Endothelial cell of umbilical vein (primary cell): Measurements from ENCODE around the gene LDLRAD3. TPM values are rescaled to one million over a fixed set of nuclear protein-coding genes. Genes with fewer than 3 reads are reported as not detected.

Experiments used
- BruUV-seq: library from RNA; stranded (reverse); fragments of 400-500 nt; replicated peaks from 2 replicates; lab custom pipeline; 2021; lab: Mats Ljungman, UMichigan
- CTCF ChIA-PET: fragments of 300-600, 350-600 bp; sonication (Branson Sonifier 250); formaldehyde crosslinking; loops from one replicate; lab custom pipeline; 2021; ENCODE audit warnings: antibody characterized with exemption, inconsistent platforms; lab: Charles Lee
- POLR2A ChIA-PET: fragments of 300-600, 350-600 bp; sonication (Branson Sonifier 250); formaldehyde crosslinking; loops from one replicate; lab custom pipeline; 2021; ENCODE audit warnings: antibody characterized with exemption, inconsistent platforms; lab: Charles Lee
- DNase-seq: peaks from one replicate; pipeline ENCODE4 v3.0.0-alpha.2; 2011; ENCODE audit warnings: low read depth, low spot score
- FAIRE-seq: peaks from 2 replicates; lab custom pipeline; 2011; peaks lifted over from hg19 to GRCh38; lab: Jason Lieb, UNC
- H2AFZ ChIP-seq: 2 replicates; pipeline ENCODE4 v1.6.0; 2012; ENCODE audit warnings: low read depth, low read length, control low read depth, inconsistent platforms
- H3K27ac ChIP-seq: 2 replicates; pipeline ENCODE4 v1.5.1; 2011; ENCODE audit warnings: low read depth, mild to moderate bottlenecking, control low read depth, low read length, moderate library complexity; ENCODE audit not compliant: insufficient read depth
- H3K27me3 ChIP-seq, 2 experiments: 2 replicates each; pipeline versions ENCODE4 v1.6.0 to v1.6.1; 2011; ENCODE audit warnings: low read length in 2 of 2, mixed read lengths in 1 of 2; ENCODE audit not compliant: control insufficient read depth in 2 of 2, insufficient read depth in 2 of 2
- H3K36me3 ChIP-seq, 2 experiments: 2 replicates in 1 of 2; 3 replicates in 1 of 2; pipeline ENCODE4 v1.5.1; 2011; ENCODE audit warnings: low read length in 2 of 2, mild to moderate bottlenecking in 1 of 2, moderate library complexity in 1 of 2; ENCODE audit not compliant: control insufficient read depth in 2 of 2, insufficient read depth in 2 of 2; ENCODE audit errors: extremely low read depth in 1 of 2
- H3K4me1 ChIP-seq: 3 replicates; pipeline ENCODE4 v1.5.1; 2011; ENCODE audit warnings: mild to moderate bottlenecking, low read length; ENCODE audit not compliant: control insufficient read depth, insufficient read depth; ENCODE audit errors: extremely low read depth
- H3K4me2 ChIP-seq: 2 replicates; pipeline ENCODE4 v1.6.1; 2011; ENCODE audit warnings: low read length, control low read depth, mixed read lengths; ENCODE audit not compliant: insufficient read depth
- H3K4me3 ChIP-seq, 3 experiments: fragments of 200-600 bp in 1 of 3; sonication (generic), shearing (Covaris generic) in 1 of 3; replicated peaks in 1 of 3; 2 replicates each; pipeline ENCODE4 v1.5.1; 2011 to 2016; ENCODE audit warnings: control low read depth in 3 of 3, low read length in 3 of 3, mild to moderate bottlenecking in 2 of 3, inconsistent platforms in 1 of 3, low read depth in 1 of 3, moderate library complexity in 1 of 3; ENCODE audit not compliant: insufficient read depth in 1 of 3
- H3K79me2 ChIP-seq: 2 replicates; pipeline ENCODE4 v1.6.0; 2012; ENCODE audit warnings: low read length, inconsistent platforms; ENCODE audit not compliant: control insufficient read depth, insufficient read depth
- H3K9ac ChIP-seq: replicated peaks from 2 replicates; pipeline ENCODE3; 2011; ENCODE audit warnings: low read length, control low read depth; ENCODE audit not compliant: insufficient read depth; ENCODE audit errors: extremely low read depth
- H3K9me1 ChIP-seq: replicated peaks from 3 replicates; pipeline ENCODE4 v1.6.0; 2011; ENCODE audit warnings: mild to moderate bottlenecking, low read length; ENCODE audit not compliant: control insufficient read depth, insufficient read depth; ENCODE audit errors: extremely low read depth
- H3K9me3 ChIP-seq: replicated peaks from 2 replicates; pipeline ENCODE4 v1.5.1; 2012; ENCODE audit warnings: low read length, inconsistent platforms; ENCODE audit not compliant: control insufficient read depth, insufficient read depth
- H4K20me1 ChIP-seq: replicated peaks from 2 replicates; pipeline ENCODE3; 2011; ENCODE audit warnings: mild to moderate bottlenecking, low read length; ENCODE audit not compliant: control insufficient read depth, insufficient read depth; ENCODE audit errors: extremely low read depth
- CTCF ChIP-seq, 2 donors: IDR thresholded peaks; 1 replicate in 1 of 2; 2 replicates in 1 of 2; pipeline ENCODE4 v1.5.1; 2011; ENCODE audit warnings: low read length in 2 of 2, mild to moderate bottlenecking in 2 of 2, moderate library complexity in 2 of 2, control low read depth in 1 of 2, inconsistent platforms in 1 of 2, low read depth in 1 of 2; ENCODE audit not compliant: insufficient read depth in 1 of 2; ENCODE audit errors: extremely low read depth in 1 of 2
- EZH2 ChIP-seq: IDR thresholded peaks from 2 replicates; pipeline ENCODE4 v1.6.1; 2012; ENCODE audit warnings: borderline replicate concordance, low read depth, mild to moderate bottlenecking, moderate library complexity, low read length, inconsistent platforms; ENCODE audit not compliant: severe bottlenecking
- FOS ChIP-seq: IDR thresholded peaks from 2 replicates; pipeline ENCODE4 v1.6.1; 2011; ENCODE audit warnings: mild to moderate bottlenecking, low read length, moderate library complexity, borderline replicate concordance; ENCODE audit not compliant: insufficient read depth
- GATA2 ChIP-seq: IDR thresholded peaks from 2 replicates; pipeline ENCODE4 v1.7.0; 2011; ENCODE audit warnings: low read depth, mild to moderate bottlenecking, moderate library complexity, mixed read lengths, low read length; ENCODE audit not compliant: insufficient read length, insufficient read depth
- JUN ChIP-seq: IDR thresholded peaks from 2 replicates; pipeline ENCODE4 v1.6.1; 2011; ENCODE audit warnings: borderline replicate concordance, low read depth; ENCODE audit not compliant: insufficient read length, insufficient read depth
- MAX ChIP-seq: IDR thresholded peaks from 2 replicates; pipeline ENCODE4 v1.6.1; 2011; ENCODE audit not compliant: insufficient read depth, insufficient read length
- MYC ChIP-seq: IDR thresholded peaks from one replicate; pipeline ENCODE4 v1.6.1; 2011; ENCODE audit warnings: mild to moderate bottlenecking, low read depth, low read length
- POLR2A ChIP-seq: IDR thresholded peaks from 2 replicates; pipeline ENCODE4 v1.6.1; 2012; ENCODE audit warnings: low read depth, mild to moderate bottlenecking, control low read depth, low read length
- POLR2AphosphoS5 ChIP-seq: IDR thresholded peaks from 2 replicates; pipeline ENCODE4 v1.6.1; 2012; ENCODE audit warnings: low read depth, mild to moderate bottlenecking, control low read depth, low read length, moderate library complexity; ENCODE audit not compliant: insufficient read depth
- dilution Hi-C: fragments of 300-500 bp; cut with MboI; formaldehyde crosslinking; loops from one replicate; pipeline ENCODE4 v1.15.0; 2019; ENCODE audit warnings: low sequenced_read_pairs; ENCODE audit not compliant: extremely low pct_ligation_motif_present
- intact Hi-C: fragments of 100-400 bp; cut with micrococcal nuclease; formaldehyde crosslinking; loops from one replicate; pipeline ENCODE4 v1.10.0; 2022
- polyA plus RNA-seq, 4 experiments: library from polyadenylated mRNA; depleted of rRNA in 3 of 4; stranded (reverse) in 3 of 4; unstranded in 1 of 4; fragments of >200 nt; gene quantifications; 2 replicates each; pipeline versions ENCODE4 v1.2.1 to v1.2.3, GENCODE V29; 2011 to 2012; ENCODE audit warnings: missing spikeins in 1 of 4
- total RNA-seq: library from RNA; stranded (reverse); gene quantifications from 2 replicates; pipeline ENCODE4 v1.2.3, GENCODE V29; 2021

The LDLRAD3 gene
- total and polyA plus RNA-seq, 2 donors (not counting 3 experiments of a cell fraction or from before 2014, with no cell fraction given), result 17.9 to 25.1 TPM

GRCh38 chr11:35944503-35945136 is 758 bp downstream of the LDLRAD3 start:
- Histone ChIP-seq H3K4me1 (peaks cover 19% of the 10 kb centered on the region), H3K9ac (peak overlapping the region; percentile 39), H3K79me2 (peaks cover 42% of the 10 kb centered on the region), H3K27me3 (no peaks in the 10 kb centered on the region), H3K4me2 (peak overlapping the region; percentile 67), H2AFZ (peak overlapping the region; percentile 74), H4K20me1 (no peaks in the 10 kb centered on the region), H3K36me3 (no peaks in the 10 kb centered on the region), H3K27ac (peak overlapping the region; percentile 42), H3K9me3 (no peaks in the 10 kb centered on the region), H3K9me1 (no peaks in the 10 kb centered on the region), H3K4me3 (peak overlapping the region; percentile 62 to 82 (median 77))
- ChIA-PET POLR2A (interaction anchor here (1.3 to 1.5 kb wide), 2 partner anchors 9 to 122 kb away, joined by 4 to 5 read pairs; no protein-coding TSS in a partner anchor), CTCF (interaction anchor here (0.9 to 2.2 kb wide), 4 partner anchors 112 to 315 kb away, joined by 3 to 25 read pairs (median 4); no protein-coding TSS in a partner anchor)
- no peak for FAIRE-seq
- BruUV-seq, result TSS peak; percentile 17
- TF ChIP-seq EZH2, result no peak
- no peak for TF ChIP-seq GATA2
- TF ChIP-seq POLR2A, result no peak
- no peak for TF ChIP-seq FOS
- dilution Hi-C loops, result no loop called here
- intact Hi-C loops, result loop anchor here (1.0 to 2.0 kb wide), 4 partner anchors 10 to 328 kb away; no protein-coding TSS in a partner anchor
- no peak for DNase-seq

GRCh38 chr11:35945137-35945518 is 1.3 kb downstream of the LDLRAD3 start:
- Histone ChIP-seq H3K36me3 (no peaks in the 10 kb centered on the region), H3K4me3 (peak overlapping the region; percentile 62 to 82 (median 77)), H3K9me1 (no peaks in the 10 kb centered on the region), H3K27me3 (no peaks in the 10 kb centered on the region), H4K20me1 (no peaks in the 10 kb centered on the region), H3K4me2 (peak overlapping the region; percentile 67), H3K9ac (peak overlapping the region; percentile 8), H3K79me2 (peaks cover 47% of the 10 kb centered on the region), H2AFZ (no peak overlapping the region), H3K4me1 (peaks cover 22% of the 10 kb centered on the region), H3K27ac (no peak overlapping the region), H3K9me3 (no peaks in the 10 kb centered on the region)
- FAIRE-seq (peak; percentile 66), DNase-seq (no peak)
- POLR2A ChIA-PET, result interaction anchor here (1.3 to 1.5 kb wide), 2 partner anchors 8 to 123 kb away, joined by 4 to 5 read pairs; no protein-coding TSS in a partner anchor
- CTCF ChIA-PET, result interaction anchor here (0.9 to 2.2 kb wide), 4 partner anchors 111 to 315 kb away, joined by 3 to 25 read pairs (median 4); no protein-coding TSS in a partner anchor
- intact Hi-C loops, result loop anchor here (2.0 kb wide), 3 partner anchors 64 to 328 kb away; no protein-coding TSS in a partner anchor
- dilution Hi-C loops, result no loop called here
- TF ChIP-seq POLR2A (no peak), FOS (no peak), EZH2 (no peak), GATA2 (no peak), MAX (no peak), CTCF (IDR thresholded peaks at IDR 0.05; ENCODE audit: extremely low read depth in 1 of 2, insufficient read depth in 1 of 2, low read depth in 1 of 2, low read length in 2 of 2) (no peak), MYC (no peak), POLR2AphosphoS5 (no peak), JUN (no peak)
- no TSS peak for BruUV-seq
